Stimulated activated CD8-positive, alpha-beta memory T cell treated with anti-CD3 and anti-CD28 coated beads, Interleukin-12 subunit alpha, Interleukin-12 subunit beta, amount 100 ng/mL, for 1 hour (primary cell): ENCODE measurements around the gene IQGAP1.
"Not testable (repeated sequence)": the region's sequence is repeated elsewhere in the genome, so short reads cannot be mapped to it uniquely, and the experiment has no call there.

Source experiments
- DNase-seq: peaks from one replicate; pipeline ENCODE4 v3.0.0-alpha.2; 2020; ENCODE audit warnings: low read depth

Gene IQGAP1

GRCh38 chr15:90409587-90409986 is 21.5 kb downstream of the IQGAP1 start:
- not testable (repeated sequence) for DNase-seq

GRCh38 chr15:90410316-90410715 is 22.3 kb downstream of the IQGAP1 start:
- not testable (repeated sequence) for DNase-seq

- DNase-seq: no peak
These were observed 23.1 kb downstream of the IQGAP1 start for GRCh38 chr15:90411176-90411575.

GRCh38 chr15:90412356-90413194 is 24.5 kb downstream of the IQGAP1 start:
- DNase-seq: no peak

- DNase-seq: no peak
These were observed 25.7 kb downstream of the IQGAP1 start for GRCh38 chr15:90413411-90414379.

- no peak for DNase-seq
These were observed 26.5 kb downstream of the IQGAP1 start for GRCh38 chr15:90414408-90415028.

- not testable (repeated sequence) for DNase-seq
These were observed 28.0 kb downstream of the IQGAP1 start for GRCh38 chr15:90416052-90416451.

- no peak for DNase-seq
These were observed 30.6 kb downstream of the IQGAP1 start for GRCh38 chr15:90418627-90419026.

- DNase-seq: no peak
These were observed 31.2 kb downstream of the IQGAP1 start for GRCh38 chr15:90419206-90419605.

- DNase-seq: no peak
These were observed 31.8 kb downstream of the IQGAP1 start for GRCh38 chr15:90419738-90420406.

- DNase-seq: no peak
These were observed 32.4 kb downstream of the IQGAP1 start for GRCh38 chr15:90420451-90420850.

GRCh38 chr15:90421527-90421926 is 33.5 kb downstream of the IQGAP1 start:
- DNase-seq: no peak

- DNase-seq: no peak
These were observed 34.0 kb downstream of the IQGAP1 start for GRCh38 chr15:90422043-90422442.

GRCh38 chr15:90422936-90423335 is 34.9 kb downstream of the IQGAP1 start:
- no peak for DNase-seq

- DNase-seq: no peak
These were observed 35.8 kb downstream of the IQGAP1 start for GRCh38 chr15:90423801-90424319.

- DNase-seq: no peak
These were observed 37.8 kb downstream of the IQGAP1 start for GRCh38 chr15:90425726-90426346.

- no peak for DNase-seq
These were observed 39.1 kb downstream of the IQGAP1 start for GRCh38 chr15:90427185-90427584.

- no peak for DNase-seq
These were observed 44.2 kb downstream of the IQGAP1 start for GRCh38 chr15:90432253-90432652.

- no peak for DNase-seq
These were observed 47.8 kb downstream of the IQGAP1 start for GRCh38 chr15:90435652-90436337.

- no peak for DNase-seq
These were observed 48.9 kb downstream of the IQGAP1 start for GRCh38 chr15:90436952-90437351.
